D341Med (cell line): ENCODE results near the gene DYRK1A.

Source experiments
- DNase-seq: peaks from one replicate; pipeline ENCODE4 v3.0.0; 2012; ENCODE audit warnings: low spot score

The DYRK1A gene

DNA sequence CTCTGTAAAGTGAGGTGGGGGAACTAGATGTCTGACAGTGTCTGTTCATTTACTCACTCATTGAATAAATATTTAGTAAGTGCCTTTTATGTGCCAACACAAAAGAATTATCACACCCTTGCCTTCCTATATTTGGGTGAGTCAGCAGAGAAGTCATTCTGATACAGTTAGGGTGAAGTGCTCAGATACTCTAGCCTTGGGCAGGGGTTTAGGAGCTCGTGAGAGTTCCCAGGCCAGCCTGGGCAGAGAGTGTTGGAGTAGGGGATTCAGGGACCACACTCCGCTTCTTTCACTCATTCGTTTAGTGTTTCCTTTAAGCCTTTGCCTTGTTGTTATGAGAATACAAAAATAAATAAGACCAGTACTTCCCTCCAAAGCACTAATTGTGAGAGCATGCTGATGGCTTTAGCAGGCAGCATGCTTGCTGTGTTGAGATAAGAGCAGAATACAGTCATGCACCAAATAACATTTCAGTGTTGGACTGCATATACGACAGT is 83.9 kb downstream of the DYRK1A start:
- DNase-seq: no peak

GRCh38 chr21:37451446-37451845 is 84.9 kb downstream of the DYRK1A start:
- no peak for DNase-seq

DNA sequence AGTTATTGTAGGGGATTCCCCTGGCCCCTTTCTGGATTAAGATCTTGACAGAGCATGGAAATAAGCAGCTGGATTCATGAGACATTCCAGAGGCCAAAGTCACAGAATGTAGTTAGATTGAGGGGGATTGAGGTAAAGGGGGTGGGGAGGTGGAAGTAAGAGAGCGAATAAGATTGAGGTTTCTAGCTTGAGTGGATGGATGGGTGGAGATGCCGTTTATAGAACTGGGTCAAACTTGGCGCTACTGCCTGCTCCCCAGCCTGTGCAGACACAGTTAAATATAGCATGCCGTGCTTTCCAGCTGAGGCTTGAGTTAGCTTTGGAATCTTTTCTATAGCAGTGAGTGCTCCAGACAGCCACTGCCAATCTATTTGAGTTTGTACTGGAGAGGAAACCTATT is 85.7 kb downstream of the DYRK1A start:
- no peak for DNase-seq

- DNase-seq: no peak
Observed at GRCh38 chr21:37453350-37453749, 86.8 kb downstream of the DYRK1A start.

GRCh38 chr21:37454869-37455503 is 88.4 kb downstream of the DYRK1A start:
- DNase-seq: no peak

DNA sequence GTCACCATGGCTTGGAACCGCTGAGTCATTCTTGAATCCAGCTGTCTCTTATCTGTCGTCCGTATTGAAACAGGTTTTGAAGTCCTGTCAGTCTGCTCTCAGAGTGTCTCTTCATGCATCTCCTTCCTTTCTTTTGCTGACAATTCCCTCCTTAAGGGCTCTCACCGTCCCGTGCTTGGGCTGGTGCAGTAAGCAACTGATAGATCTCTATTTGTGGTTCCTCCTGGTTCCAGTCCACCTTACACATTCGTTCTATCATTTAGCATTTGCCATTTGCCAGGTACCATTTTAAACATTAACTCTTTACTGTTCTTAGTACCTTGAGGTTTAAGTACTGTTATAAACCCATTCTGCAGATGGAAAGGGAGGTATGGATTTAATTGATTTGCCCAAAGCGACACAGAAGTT is 88.9 kb downstream of the DYRK1A start:
- no peak for DNase-seq

GRCh38 chr21:37458669-37459276 is 92.2 kb downstream of the DYRK1A start:
- no peak for DNase-seq

- DNase-seq: no peak
Observed at GRCh38 chr21:37459575-37459974, 93.0 kb downstream of the DYRK1A start.

DNA sequence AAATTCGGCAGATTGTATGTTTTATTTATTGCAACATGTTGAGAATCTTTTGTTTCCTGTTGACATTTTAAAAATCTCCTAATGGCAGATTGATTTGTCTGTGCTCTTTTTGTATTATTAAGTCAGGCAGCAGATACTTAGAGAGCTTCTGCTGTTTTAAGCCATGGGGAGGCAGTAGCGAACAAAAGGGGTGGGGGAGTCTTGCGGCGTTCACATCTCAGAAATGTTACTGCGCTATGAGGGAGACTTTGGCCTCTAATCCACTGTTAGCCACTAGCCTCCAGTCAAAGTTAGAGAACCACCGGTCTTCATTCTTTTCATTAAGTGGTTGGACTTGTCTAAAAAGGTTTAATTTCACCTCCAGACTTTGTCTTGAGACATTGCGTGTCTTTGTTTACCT is 93.6 kb downstream of the DYRK1A start:
- DNase-seq: peak; percentile 58

DNA sequence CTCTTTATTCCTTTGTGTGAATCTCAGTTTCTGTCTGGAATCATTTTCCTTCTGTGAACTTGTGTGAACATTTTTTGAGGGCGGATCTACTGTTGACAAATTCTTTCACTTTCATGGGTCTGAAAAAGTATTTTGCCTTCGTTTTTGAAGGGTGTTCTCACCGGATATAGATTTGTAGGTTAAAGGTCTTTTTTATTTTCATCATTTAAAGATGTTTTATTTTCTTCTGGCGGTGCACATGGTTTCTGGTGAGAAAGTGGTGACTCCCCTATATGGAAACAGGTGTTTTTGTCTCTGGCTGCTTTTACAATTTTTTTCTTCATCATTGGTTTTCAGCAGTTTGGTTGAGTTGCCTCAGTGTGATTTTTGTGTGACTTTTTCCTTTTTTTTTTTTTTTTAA is 94.9 kb downstream of the DYRK1A start:
- DNase-seq: no peak

- no peak for DNase-seq
Observed at GRCh38 chr21:37462087-37462861, 95.7 kb downstream of the DYRK1A start.

DNA sequence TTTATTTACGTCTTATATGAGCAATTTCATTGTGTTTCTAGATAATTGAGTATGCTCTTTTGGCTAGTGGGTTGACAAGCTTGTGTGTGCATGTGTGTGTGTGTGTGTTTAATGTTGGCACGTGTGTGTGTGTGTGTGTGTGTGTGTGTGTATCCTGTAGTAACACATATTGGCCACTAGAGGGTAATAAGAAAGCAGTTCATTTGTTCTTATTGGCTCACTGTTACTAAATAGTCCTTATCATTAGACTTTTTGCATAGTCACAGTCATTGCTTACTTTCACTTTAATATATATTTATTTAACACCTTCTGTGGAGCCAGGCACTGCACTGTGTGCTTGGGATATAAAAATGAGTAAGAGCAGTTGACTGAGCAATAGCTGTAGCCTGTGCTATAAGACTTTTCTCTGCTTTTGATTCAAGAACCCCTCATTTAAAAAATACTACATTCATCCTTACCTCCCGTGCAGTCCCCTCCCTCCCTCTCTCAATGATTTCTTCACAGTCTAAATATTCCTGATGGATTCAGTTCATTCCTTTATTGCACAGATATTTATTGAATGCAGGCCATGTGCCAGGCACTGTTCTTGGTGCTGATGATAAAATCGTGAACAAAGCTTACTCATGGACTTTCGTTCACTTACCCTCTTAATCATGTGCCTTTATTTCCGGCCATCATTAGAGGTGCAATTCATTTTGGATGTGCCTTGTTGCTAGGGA is 96.7 kb downstream of the DYRK1A start:
- no peak for DNase-seq

- DNase-seq: no peak
Observed at GRCh38 chr21:37467082-37467481, 100.5 kb downstream of the DYRK1A start.

GRCh38 chr21:37468909-37469308 is 102.3 kb downstream of the DYRK1A start:
- no peak for DNase-seq

DNA sequence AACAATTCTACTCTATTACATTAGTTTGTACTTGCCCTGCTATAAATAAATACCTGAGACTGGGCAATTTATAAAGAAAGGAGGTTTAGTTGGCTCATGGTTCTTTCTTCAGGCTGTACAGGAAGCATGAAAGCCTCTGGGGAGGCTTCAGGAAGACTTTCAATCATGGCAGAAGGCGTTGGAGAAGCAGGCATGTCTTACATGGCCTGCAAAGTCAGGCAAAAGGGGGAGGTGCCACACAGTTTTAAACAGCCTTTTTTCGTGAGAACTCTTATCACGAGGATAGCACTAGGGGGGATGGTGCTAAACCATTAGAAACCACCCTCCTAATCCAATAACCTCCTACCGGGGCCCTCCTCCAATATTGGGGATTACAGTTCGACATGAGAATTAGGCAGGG is 102.9 kb downstream of the DYRK1A start:
- no peak for DNase-seq

- DNase-seq: no peak
Observed at GRCh38 chr21:37472581-37472980, 106.0 kb downstream of the DYRK1A start.

DNA sequence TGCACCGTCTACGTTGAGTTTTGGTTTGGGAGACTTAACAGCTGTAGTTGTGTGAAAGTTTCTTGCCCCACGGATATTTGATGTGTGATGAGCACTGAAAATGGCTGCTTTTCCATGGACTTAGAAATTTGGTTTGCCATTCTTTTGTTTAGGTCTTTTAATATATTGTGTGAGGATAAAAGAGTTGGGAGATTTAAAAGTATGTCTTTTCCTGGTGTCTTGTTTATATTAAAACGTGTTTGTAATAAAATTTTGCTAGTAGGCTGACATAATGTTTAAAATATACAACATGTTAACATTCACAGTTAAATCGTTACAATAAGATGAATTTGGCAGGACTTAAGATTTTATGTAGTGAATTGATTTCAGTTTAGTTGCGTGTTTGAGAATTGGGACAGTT is 106.9 kb downstream of the DYRK1A start:
- no peak for DNase-seq

DNA sequence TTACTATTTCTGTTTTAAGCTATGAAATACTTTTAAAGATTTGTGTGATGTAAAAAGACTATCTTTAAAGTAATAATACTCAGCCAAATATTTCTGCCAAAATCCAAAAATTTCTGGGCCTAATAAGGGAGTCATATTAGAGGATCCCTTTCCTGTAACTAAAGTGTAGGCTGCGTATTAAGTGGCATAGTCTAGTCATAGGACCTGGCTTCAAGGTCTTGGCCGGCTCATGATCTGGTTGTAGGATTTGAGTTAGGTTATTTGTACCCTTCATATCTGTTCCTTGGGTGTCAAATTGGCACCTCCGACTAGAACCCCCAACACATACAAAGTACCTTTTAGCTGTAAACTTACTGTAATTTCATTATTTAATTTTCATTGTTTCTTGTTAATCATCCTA is 107.8 kb downstream of the DYRK1A start:
- no peak for DNase-seq

GRCh38 chr21:37475186-37475868 is 108.8 kb downstream of the DYRK1A start:
- DNase-seq: no peak

GRCh38 chr21:37478794-37479193 is 112.2 kb downstream of the DYRK1A start:
- no peak for DNase-seq

DNA sequence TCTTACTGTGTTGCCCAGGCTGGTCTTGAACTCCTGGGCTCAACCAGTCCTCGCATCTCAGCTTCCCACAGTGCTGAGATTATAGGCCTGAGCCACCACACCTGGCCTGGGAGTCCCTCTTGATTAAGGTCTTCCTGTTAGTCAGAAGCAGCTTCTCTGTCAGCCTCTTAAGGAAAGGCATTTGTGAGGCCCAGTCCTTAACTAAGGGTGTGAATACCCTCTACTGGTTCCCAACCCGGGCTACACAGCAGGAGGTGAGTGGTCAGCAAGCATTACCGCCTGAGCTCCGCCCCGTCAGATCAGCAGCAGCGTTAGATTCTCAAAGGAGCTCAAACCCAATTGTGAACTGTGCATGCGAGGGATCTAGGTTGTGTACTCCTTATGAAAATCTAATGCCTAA is 117.2 kb downstream of the DYRK1A start:
- DNase-seq: no peak
